CD4-positive, alpha-beta T cell treated with Interleukin-6 at 100 ng/mL for 8 hours (primary cell): Measurements from ENCODE around the gene DNAJC6.

ENCODE experiments used
- DNase-seq: peaks from one replicate; pipeline ENCODE4 v3.0.0-alpha.2; 2020; ENCODE audit warnings: mixed read lengths, low spot score

DNAJC6 gene

GRCh38 chr1:65407877-65408276, 98.5 kb downstream of the DNAJC6 start:
- DNase-seq, result no peak

GRCh38 chr1:65409314-65409713, 100.0 kb downstream of the DNAJC6 start:
- no peak for DNase-seq

GRCh38 chr1:65409816-65410326, 100.5 kb downstream of the DNAJC6 start:
- DNase-seq, result no peak

- DNase-seq, result no peak
Observed at GRCh38 chr1:65412256-65412983, 103.1 kb downstream of the DNAJC6 start.

- no peak for DNase-seq
Observed at GRCh38 chr1:65412984-65413375, 103.6 kb downstream of the DNAJC6 start.

- DNase-seq, result no peak
Observed at GRCh38 chr1:65414538-65414937, 105.2 kb downstream of the DNAJC6 start.

GRCh38 chr1:65416767-65417166, 107.4 kb downstream of the DNAJC6 start:
- DNase-seq, result no peak

GRCh38 chr1:65417729-65418128, 108.4 kb downstream of the DNAJC6 start:
- DNase-seq, result no peak

- no peak for DNase-seq
Observed at GRCh38 chr1:65418522-65419185, 109.3 kb downstream of the DNAJC6 start.

- DNase-seq, result peak; percentile 99
Observed at GRCh38 chr1:65419681-65420589, 110.6 kb downstream of the DNAJC6 start.

- DNase-seq, result no peak
Observed at GRCh38 chr1:65420590-65421350, 111.4 kb downstream of the DNAJC6 start, which contains the start of the genes LEPR and LEPROT. Gene LEPR (plus strand): TSS chr1:65420668. CDS start chr1:65565566, 144,898 bp downstream. Gene LEPROT (plus strand): TSS chr1:65420668. CDS start chr1:65420725, 57 bp downstream.

GRCh38 chr1:65421351-65422025, 112.1 kb downstream of the DNAJC6 start:
- no peak for DNase-seq

GRCh38 chr1:65422241-65423203, 113.2 kb downstream of the DNAJC6 start:
- DNase-seq, result no peak

- no peak for DNase-seq
Observed at GRCh38 chr1:65423884-65424572, 114.7 kb downstream of the DNAJC6 start.

- DNase-seq, result no peak
Observed at GRCh38 chr1:65424573-65424889, 115.2 kb downstream of the DNAJC6 start.

GRCh38 chr1:65425006-65425405, 115.7 kb downstream of the DNAJC6 start:
- no peak for DNase-seq

- no peak for DNase-seq
Observed at GRCh38 chr1:65425697-65426096, 116.4 kb downstream of the DNAJC6 start.

- no peak for DNase-seq
Observed at GRCh38 chr1:65429078-65429477, 119.7 kb downstream of the DNAJC6 start.

- no peak for DNase-seq
Observed at GRCh38 chr1:65429806-65430205, 120.5 kb downstream of the DNAJC6 start.
